GM21515 (cell line): ENCODE measurements around the gene HPCA.

Experiments
- ATAC-seq: cut with Tn5 transposase; IDR thresholded peaks from one replicate; pipeline ENCODE4 v1.9.1; 2021; ENCODE audit not compliant: unreplicated experiment

HPCA gene

DNA sequence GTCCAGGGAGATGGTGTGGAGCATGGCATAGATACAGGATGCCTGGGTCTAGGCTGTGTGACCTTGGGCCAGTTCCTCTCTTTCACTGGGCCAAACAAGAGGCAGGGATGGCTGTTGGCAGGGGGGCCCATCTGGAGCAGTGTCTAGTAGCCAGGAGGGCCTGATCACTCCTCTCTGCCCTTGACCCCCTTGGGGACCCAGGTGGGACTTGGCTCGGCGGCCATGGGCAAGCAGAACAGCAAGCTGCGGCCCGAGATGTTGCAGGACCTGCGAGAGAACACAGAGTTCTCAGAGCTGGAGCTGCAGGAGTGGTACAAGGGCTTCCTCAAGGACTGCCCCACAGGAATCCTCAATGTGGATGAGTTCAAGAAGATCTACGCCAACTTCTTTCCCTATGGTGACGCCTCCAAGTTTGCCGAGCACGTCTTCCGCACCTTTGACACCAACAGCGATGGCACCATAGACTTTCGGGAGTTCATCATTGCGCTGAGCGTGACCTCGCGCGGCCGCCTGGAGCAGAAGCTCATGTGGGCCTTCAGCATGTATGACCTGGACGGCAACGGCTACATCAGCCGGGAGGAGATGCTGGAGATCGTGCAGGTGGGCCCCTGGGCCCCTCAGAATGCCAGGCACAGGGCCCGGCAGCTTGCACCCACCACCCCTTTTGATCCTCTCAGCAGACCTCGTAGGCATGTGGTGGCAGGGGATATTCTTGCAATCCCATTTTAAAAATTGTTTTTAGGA, 2.6 kb downstream of the HPCA start:
- no peak for ATAC-seq

DNA sequence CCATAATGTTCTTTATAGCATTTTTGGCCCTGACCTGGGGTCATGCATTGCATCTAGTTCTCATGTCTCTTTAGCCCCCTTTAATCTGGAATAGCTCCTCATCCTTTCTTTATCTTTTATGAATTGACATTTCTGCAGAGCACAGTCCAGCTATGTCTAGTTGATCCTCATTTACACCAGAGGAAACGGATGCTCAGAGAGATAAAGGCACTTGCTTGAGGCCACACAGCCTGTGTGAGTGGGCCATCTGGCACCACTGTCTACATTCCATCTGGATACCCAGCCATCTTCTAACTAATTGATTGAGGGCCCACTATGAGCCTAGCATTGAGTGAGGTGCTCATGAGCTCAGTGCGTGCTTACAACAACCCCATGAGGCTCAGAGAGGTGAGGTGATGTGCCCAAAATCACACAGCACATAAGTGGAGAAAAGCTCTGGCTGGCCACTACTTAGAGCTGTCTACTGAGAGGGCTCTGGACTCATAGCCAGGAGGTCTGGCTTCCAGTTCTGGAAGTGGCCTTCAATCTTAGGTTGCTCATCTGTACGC, 3.5 kb downstream of the HPCA start:
- no peak for ATAC-seq

DNA sequence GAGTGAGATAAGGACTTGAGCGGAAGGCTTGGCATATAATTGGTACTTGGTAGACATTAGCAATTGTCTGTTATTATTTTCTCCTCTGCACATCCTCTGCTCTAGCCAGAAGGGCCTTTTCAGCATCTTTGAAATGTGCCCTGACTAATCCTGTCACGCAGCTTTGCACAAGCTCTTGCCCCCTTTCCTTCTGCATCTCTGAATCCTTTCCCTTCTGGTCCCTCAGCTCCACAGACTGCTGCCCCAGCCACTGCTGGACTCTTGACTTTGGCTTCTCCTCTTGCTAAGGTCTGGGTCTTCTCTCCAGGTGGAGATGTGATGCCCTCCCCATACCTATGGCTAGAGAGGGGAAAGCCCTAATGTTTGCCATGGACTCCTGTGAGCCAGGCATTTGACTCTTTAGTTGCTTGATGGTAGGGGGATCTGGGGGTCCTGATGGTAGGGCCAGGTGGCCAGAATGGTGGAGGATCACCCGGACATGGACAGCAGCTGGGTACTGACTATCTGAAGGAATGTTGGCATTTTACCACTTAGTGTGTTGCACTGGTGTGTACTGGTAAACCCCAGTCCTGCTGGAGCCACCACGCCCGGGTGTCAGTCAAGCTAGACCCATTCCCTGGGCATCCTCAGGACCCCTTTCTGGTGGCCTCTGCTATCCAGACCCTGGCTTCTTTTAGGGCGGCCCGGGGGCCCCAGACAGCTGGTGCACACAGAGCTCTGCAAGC, 4.4 kb downstream of the HPCA start:
- no peak for ATAC-seq

DNA sequence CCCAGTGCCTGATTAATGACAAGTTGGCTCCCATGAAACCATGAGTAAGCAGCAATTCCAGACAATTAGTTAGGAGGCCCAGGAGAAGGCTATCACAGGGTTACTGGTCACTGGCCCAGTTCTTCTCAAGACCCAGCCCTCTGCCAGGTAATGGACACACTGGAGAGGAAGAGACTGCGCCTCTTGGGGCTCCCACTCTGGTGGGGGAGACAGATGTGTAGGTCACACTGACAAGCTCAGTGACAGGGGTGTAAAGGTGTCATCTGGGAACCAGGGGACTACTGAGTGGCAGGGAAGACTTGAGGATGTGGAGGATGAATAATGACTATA, 4.9 kb downstream of the HPCA start:
- ATAC-seq = no peak

DNA sequence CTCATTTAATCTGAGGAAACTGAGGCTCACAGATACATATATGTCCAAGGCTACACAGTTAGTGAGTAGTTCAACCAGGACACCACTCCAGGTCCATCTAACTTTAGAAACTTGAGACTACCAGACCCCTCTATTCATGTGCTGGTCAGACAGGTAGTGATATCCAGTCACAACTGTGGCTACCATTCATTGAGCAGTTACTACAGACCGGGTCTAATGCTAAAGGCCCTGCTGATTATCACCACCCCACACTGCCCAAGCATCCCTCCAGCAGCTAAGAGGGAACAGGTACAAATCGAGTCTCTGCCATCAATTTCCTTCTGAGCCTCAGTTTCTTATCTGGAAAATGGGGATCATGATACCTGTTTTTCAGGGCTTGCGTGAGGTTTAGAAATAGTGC, 5.3 kb downstream of the HPCA start:
- ATAC-seq = no peak

DNA sequence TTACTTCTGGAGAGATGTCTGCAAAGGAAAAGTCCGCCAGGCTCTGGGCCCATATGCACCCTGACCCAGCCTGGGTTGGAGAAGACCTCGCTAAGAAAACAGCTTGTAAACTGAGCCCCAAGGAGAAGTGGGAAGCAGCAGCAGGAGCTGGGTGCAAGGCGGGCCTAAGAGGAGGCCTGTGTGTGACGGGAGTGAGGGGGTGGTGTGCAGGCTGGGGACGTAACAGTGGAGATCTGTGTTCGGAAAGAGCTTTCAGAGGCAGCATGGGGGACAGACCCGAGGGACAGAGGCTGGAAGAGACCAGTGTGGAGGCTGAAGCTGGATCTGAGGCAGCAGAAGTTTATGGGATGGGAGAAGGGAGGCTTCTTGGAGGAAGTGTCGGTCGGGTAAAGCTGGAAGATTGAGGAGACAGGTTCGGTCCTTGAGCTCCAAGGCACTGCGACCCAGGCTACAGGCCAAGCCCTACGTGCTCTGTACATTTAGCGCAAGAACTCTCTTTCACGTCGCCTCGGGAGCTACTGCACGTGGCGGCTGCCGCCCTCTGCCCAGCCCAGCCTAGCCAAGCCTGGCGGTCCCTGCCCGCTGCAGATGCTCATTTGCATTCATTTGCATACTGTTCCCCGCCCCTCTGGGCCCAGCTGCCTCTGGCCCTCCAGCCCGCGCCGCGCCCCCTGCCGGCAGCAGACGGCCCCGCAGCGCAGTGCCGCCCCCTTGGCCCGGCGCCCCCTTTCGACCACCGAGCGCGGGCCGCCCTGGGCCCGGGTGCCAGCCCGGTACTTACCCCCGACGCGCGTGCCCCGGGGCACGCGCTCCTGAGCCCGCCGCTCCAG, 6.3 kb downstream of the HPCA start:
- no peak for ATAC-seq

DNA sequence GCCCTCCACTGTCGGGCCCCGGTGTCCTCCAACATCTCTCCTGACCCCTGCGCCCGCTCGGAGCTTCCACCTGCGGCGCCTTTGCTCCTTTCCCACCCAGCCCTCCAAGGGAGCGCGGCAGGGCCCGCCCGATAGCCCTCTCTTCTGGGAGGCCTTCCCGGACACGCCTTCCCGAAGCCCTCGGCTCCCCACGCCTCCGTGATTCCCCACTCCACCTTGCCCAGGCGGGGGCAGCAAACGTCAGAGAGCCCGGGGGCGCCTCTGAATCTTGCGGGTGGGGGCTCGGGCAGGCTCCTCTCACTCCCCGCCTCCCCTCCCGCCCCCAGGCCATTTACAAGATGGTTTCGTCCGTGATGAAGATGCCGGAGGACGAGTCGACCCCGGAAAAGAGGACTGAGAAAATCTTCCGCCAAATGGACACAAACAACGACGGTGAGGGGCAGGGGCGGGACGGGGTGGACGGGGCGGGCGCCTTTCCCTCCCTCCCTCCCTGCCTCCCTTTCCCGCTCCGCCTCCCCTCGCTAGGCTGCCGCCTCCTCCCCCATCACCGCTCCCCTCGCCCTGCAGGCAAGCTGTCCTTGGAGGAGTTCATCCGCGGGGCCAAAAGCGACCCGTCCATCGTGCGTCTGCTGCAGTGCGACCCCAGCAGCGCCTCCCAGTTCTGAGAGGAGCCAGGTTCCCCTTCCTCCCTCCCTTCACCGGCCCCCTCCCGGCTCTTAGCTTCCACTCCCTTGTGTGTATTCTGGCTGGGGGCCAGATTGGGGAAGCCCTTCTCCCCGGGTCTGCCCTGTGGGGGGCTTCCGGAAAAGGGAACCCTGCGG, 7.1 kb downstream of the HPCA start:
- no peak for ATAC-seq

DNA sequence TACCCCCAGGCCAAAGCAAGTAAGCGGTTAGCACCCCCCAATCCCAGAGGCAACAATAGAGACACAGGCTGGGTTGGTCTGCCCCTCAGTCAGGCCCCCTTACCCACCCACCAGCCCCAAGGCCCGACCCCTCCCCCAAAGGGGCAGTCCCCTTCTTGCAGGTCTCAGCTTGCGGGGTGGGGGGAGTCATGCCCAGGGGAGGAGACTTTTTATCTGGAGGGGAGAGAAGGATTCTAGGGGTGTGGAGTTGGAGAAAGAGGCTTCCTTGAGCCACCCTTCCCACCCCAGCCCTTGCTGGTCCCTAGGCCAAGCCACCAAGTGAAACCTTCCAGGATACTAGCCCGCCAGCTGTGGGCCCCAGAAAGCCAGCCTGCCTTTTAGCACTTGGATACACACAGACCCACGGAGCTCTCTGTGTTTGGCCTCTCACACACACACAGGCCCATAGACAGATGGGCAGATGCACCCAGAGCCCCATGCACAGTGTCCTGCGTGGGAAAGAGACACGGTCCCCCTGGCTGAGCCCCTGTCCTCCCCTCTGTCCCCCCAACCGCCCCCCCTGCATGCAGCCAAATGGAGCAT, 7.8 kb downstream of the HPCA start:
- no peak for ATAC-seq

DNA sequence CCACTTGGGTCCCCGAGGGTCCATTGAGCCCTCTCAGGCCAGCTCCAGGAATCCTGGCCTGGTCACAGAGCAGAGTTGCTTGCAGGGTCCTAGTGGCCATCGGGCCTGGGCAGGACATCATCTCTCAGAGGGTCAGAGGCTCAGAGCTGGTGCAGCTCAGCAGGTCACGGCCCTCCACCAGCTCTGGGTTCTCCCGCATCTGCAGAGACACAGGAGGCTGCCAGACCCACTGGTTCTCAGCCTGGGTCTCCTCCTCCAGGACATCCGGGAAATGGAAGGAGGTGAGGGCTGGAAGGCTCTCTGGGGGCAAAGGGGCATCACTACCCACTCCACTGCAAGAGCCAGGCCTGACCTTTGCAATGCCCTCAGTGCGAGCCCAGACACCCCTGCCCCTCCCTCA, 8.4 kb downstream of the HPCA start:
- no peak for ATAC-seq

DNA sequence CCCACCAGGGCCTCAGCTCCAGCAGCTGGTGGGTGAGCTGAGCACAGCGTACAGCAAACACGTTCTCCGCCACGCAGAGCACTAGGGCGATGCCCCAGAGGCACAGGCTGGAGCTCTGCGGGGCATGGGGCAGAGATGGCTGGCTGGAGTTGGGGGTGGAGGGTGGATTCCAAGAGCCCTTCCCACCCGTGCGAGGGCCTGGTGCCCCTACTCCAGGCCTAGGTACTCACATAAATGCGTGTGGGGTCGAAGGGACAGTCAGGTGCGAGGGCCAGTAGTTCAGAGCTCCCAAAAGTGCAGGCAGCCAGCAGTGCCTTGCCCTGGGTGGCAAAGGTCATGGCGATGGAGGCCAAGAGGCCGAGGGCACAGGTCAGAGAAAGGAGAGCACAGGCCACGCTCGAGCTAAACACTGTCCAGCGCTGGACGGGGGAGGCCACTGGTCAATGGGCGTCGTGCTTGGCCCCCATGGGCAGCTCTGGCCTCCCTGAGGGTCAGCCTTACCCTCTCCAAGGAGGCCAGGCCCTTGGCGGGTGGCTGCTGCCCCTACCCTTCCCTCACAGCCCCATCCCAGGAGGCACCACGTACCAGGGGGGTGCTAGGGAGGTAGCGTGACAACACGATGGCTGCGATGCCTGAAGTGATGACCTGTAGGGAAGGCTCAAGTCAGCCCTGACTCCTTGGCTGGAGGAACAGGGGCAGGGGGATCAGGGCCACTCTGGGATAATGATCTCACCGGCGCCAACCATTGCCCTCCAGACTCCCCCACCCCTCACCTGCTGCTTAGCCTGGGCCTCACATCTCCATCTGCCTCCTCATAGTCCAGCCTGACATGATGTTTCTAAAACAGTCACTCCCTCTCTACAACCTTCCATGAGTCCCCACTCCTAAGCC, 9.3 kb downstream of the HPCA start:
- ATAC-seq = no peak

DNA sequence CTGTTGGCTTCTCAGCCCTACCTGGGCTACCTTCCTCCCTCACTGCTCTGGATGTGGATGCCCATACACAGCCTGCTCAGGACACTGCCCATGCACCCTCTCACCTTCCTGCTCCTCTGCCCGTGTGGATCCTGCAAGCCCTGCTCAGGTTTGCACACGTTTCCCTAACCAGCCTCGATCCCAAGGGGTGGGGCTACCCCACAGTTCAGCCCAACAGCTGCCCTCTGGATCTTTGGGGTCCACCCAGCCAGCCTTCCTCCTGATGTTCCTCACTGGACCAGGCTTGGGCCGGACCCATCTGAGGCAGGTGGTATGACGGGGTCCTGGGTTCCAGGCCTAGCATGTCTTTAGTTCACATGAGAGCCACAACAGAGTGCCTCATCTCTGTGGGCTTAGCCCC, 10.2 kb downstream of the HPCA start:
- ATAC-seq = no peak

DNA sequence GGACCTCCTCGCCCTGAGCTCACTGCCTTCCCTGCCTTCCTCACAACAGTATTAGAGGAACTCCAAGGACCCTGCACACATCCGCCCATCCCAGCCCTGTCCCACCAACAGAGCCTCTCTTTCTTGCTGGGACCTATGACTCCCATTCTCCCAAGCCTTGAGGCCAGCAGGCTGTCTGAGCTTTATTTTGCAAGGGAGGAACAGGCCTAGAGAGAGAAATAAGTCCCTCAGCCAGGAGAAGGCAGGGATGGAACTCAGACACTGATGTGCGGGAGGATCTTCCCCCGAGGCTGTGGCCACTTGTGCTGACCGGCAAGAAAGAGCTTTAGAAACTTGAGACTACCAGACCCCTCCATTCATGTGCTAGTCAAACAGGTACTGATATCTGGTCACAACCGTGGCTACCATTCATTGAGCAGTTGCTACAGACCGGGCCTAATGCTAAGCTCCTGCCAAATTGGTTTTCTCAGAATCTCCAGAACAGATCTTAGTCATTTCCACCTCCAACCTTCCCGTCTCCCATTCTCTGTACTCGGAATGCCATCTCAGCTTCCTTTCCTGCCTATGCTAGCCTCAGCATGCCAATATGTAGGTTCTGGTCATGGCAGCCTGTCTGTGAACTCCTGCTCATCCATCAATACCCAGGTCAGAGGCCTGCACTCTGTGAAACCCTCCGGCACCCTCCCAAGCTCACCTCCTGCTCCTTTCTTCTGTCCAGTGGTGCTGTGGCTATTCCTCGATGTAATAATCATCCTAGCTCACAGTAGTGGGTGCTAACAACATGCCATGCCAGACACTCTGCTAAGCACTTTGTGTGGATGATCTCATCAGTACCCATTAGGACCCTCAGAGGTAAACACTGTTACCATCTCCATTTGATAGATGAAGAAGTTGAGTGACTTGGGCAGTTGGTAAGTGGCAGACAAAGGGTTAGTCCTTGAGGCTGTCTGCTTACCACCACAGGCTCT, 11.1 kb downstream of the HPCA start:
- no peak for ATAC-seq

DNA sequence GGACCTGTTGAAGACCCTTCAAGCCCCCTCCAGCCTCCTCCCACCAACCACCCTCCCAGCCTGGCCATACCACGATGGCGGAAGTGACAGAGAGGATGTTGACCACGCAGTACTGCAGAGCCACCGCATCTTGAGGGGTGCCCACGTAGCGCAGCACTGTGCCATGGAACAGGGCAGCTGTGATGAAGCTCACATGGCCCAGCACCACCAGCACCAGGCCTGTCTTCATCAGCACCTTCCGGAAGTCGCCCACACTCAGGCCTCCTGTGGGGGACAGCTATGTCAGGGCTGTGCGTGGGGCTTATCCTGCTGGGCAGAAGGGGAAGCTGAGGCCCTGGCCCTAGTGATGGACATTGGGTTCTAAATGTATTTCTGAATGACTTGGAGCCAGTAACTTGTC, 11.8 kb downstream of the HPCA start:
- no peak for ATAC-seq

DNA sequence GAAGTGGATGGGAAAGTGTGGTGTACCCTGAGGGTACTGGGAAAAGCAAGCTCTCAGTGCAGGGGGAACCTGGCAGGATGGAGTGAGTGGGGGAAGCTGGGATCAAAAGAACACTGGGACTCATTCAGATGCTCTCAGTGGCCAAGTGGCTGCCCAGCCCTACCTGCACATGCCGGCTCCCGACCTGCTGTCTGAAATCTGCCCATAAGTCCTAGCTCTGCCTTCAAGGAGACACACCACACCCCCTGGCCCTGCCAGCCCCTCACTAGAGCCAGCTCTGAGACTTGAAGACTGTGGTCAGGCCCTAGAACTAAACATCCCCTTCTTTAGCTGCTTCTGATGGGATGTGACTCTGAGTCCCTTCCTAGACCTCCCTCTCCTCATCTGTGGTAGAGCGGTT, 12.7 kb downstream of the HPCA start:
- no peak for ATAC-seq

DNA sequence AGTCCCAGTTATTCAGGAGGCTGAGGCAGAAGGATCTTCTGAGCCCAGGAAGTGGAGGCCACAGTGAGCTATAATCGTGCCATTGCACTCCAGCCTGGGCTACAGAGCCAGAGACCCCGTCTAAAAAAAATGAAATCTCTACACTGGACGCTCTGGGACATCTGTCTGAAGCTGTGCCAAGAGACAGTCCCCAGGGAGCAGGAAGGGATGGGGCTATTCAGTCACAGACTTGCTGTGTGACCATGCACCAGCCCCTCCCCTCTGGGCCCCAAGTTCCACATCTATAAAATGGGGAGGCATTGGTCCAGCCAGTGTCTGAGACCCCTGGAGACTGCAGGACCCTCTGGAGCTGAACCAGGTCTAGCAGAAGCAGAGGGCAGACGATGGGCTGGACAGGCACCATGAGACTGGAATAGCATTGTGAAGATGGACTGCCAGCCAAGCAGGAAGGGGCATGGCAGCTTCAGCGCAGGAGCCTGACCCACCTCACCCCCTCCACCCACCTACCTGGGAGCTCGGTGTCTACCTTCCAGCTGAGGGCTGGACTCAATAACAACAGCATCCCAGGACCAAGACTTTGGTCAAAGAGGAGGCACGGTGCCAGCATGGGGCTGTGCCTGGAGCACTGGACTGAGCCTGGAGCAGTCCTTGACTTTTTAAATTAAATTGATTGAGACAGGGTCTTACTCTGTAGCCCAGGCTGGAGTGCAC, 13.4 kb downstream of the HPCA start:
- ATAC-seq = no peak

DNA sequence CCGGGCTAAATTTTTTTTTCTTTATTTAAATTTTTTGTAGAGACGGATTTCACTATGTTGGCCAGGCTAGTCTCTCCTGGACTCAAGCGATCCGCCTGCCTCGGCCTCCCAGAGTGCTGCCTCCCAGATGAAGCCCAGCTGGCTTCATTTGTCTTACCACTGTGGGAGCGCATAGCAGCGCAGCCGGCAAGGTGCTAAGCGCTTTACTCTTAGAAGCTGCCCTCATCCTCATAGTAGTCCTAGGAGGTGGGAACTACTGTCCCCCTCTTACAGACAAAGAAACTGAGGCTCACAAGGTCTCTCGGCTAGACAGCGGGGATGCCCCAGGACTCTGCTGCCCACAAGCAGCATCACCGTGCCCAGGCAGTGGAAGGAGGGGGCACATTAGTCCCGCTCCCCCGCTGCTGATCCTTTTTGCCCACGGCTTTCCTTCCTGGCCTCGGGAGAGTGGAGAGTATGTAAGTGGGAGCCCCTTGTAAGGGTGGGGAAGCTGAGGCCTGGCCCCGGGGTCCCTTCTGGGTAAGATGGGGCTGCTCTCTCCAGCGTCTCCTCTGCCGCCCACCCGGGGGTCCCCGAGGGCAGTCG, 14.2 kb downstream of the HPCA start:
- ATAC-seq = no peak
